Gastrocnemius medialis (tissue), 4 donors: ENCODE data around the gene SLC10A3.

ENCODE experiments used
- CTCF ChIP-seq, 5 experiments: fragments of 450-650 bp in 3 of 5; fragments of 200-600 bp in 2 of 5; sonication (generic) in 2 of 5; IDR thresholded peaks in 4 of 5; conservative IDR thresholded peaks in 1 of 5; 1 replicate in 4 of 5; 2 replicates in 1 of 5; pipeline ENCODE4 v1.5.1; 2016 to 2019; ENCODE audit warnings: antibody characterized with exemption in 5 of 5, mild to moderate bottlenecking in 3 of 5, moderate library complexity in 3 of 5
- POLR2A ChIP-seq, 2 donors: fragments of 450-650 bp; IDR thresholded peaks; one replicate each; pipeline ENCODE4 v1.6.1; 2017; ENCODE audit warnings: antibody characterized with exemption in 2 of 2, mild to moderate bottlenecking in 2 of 2, moderate library complexity in 2 of 2

- TF ChIP-seq POLR2A (IDR thresholded peaks at IDR 0.05) (no peak), CTCF (IDR thresholded peaks at IDR 0.05 in 4 of 5, conservative IDR thresholded peaks at IDR 0.05 in 1 of 5) (no peak)
These were observed 48.9 kb downstream of the SLC10A3 start for GRCh38 chrX:154441564-154441963.
